ENCODE data around the gene MBP. TPM values are rescaled to one million over a fixed set of nuclear protein-coding genes. Genes with fewer than 3 reads are reported as not detected.

Gene MBP
- total and polyA plus RNA-seq, 2 donors from 2014 or later = 15.1 to 61.2 TPM

GRCh38 chr18:77032181-77032701 lies 100.3 kb downstream of the MBP start:
- intact Hi-C loops (cut with DNase I) = no loop called here
- H3K4me1 ChIP-seq (ENCODE audit: control insufficient read depth in 2 of 3, insufficient read depth in 2 of 3, low read depth in 1 of 3, low read length in 3 of 3) = no peaks in the 10 kb centered on the region
- no peaks in the 10 kb centered on the region for H3K36me3 ChIP-seq (ENCODE audit: control insufficient read depth in 2 of 3, insufficient read depth in 3 of 3, low read length in 3 of 3)
- no peak for TF ChIP-seq CTCF (IDR thresholded peaks at IDR 0.05; ENCODE audit: borderline replicate concordance, extremely low read depth, insufficient read depth)
- H3K9ac ChIP-seq (ENCODE audit: low read length in 3 of 3) = no peak overlapping the region
- H3K27me3 ChIP-seq (ENCODE audit: control insufficient read depth, insufficient read depth, low read length) = no peaks in the 10 kb centered on the region
- no peaks in the 10 kb centered on the region for H3K9me3 ChIP-seq (ENCODE audit: control insufficient read depth in 2 of 3, insufficient read depth in 1 of 3, low read length in 3 of 3)
- DNase-seq (no peak), FAIRE-seq (no peak)
- no peak overlapping the region for H3K27ac ChIP-seq (ENCODE audit: low read depth in 2 of 2, low read length in 2 of 2)
- H3K4me3 ChIP-seq (ENCODE audit: low read length in 3 of 3) = no peak overlapping the region

GRCh38 chr18:77031662-77032061 lies 100.9 kb downstream of the MBP start:
- intact Hi-C loops (cut with DNase I) = no loop called here
- DNase-seq (no peak), FAIRE-seq (no peak)
- Histone ChIP-seq H3K36me3 (ENCODE audit: control insufficient read depth in 2 of 3, insufficient read depth in 3 of 3, low read length in 3 of 3) (no peaks in the 10 kb centered on the region), H3K9ac (ENCODE audit: low read length in 3 of 3) (no peak overlapping the region), H3K27me3 (ENCODE audit: control insufficient read depth, insufficient read depth, low read length) (no peaks in the 10 kb centered on the region), H3K9me3 (ENCODE audit: control insufficient read depth in 2 of 3, insufficient read depth in 1 of 3, low read length in 3 of 3) (no peaks in the 10 kb centered on the region), H3K27ac (ENCODE audit: low read depth in 2 of 2, low read length in 2 of 2) (no peak overlapping the region), H3K4me1 (ENCODE audit: control insufficient read depth in 2 of 3, insufficient read depth in 2 of 3, low read depth in 1 of 3, low read length in 3 of 3) (no peaks in the 10 kb centered on the region), H3K4me3 (ENCODE audit: low read length in 3 of 3) (no peak overlapping the region)
- no peak for TF ChIP-seq CTCF (IDR thresholded peaks at IDR 0.05; ENCODE audit: borderline replicate concordance, extremely low read depth, insufficient read depth)

GRCh38 chr18:77030201-77030600 lies 102.4 kb downstream of the MBP start:
- H3K36me3 ChIP-seq (ENCODE audit: control insufficient read depth in 2 of 3, insufficient read depth in 3 of 3, low read length in 3 of 3) = no peaks in the 10 kb centered on the region
- no peak overlapping the region for H3K4me3 ChIP-seq (ENCODE audit: low read length in 3 of 3)
- no peaks in the 10 kb centered on the region for H3K9me3 ChIP-seq (ENCODE audit: control insufficient read depth in 2 of 3, insufficient read depth in 1 of 3, low read length in 3 of 3)
- DNase-seq (no peak), FAIRE-seq (no peak)
- no peak for TF ChIP-seq CTCF (IDR thresholded peaks at IDR 0.05; ENCODE audit: borderline replicate concordance, extremely low read depth, insufficient read depth)
- H3K4me1 ChIP-seq (ENCODE audit: control insufficient read depth in 2 of 3, insufficient read depth in 2 of 3, low read depth in 1 of 3, low read length in 3 of 3) = no peaks in the 10 kb centered on the region
- H3K27ac ChIP-seq (ENCODE audit: low read depth in 2 of 2, low read length in 2 of 2) = no peak overlapping the region
- intact Hi-C loops (cut with DNase I) = no loop called here
- no peaks in the 10 kb centered on the region for H3K27me3 ChIP-seq (ENCODE audit: control insufficient read depth, insufficient read depth, low read length)
- H3K9ac ChIP-seq (ENCODE audit: low read length in 3 of 3) = no peak overlapping the region

DNA sequence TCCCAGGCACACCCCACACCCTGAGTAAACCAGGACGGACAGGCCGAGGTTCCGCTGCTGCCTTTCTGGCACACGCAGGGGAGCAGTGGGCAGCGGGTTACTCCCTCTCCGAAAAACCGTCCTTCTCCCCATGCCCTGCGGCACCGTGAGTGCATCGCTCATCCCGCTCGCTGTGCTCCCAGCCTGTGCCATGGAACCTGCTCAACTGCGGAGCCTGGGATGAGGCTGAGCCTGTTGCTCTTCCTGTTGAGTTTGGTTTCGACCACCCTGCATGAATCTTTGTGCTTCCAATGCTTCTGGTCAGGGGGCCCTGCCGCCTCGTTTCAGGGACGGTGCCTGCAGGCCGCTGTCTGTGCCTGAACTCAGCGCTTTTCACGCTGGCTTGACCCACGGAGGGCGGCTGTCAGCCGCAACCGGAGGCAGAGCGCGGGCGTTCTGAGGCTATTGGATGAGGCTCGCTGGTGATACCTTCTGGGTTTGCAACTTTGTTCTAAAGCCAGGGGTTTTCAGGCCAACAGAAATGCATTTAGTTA lies 106.7 kb downstream of the MBP start:
- FAIRE-seq (no peak), DNase-seq (no peak)
- TF ChIP-seq CTCF (IDR thresholded peaks at IDR 0.05; ENCODE audit: borderline replicate concordance, extremely low read depth, insufficient read depth) = no peak
- Histone ChIP-seq H3K9ac (ENCODE audit: low read length in 3 of 3) (no peak overlapping the region), H3K9me3 (ENCODE audit: control insufficient read depth in 2 of 3, insufficient read depth in 1 of 3, low read length in 3 of 3) (no peaks in the 10 kb centered on the region), H3K27me3 (ENCODE audit: control insufficient read depth, insufficient read depth, low read length) (no peaks in the 10 kb centered on the region), H3K4me3 (ENCODE audit: low read length in 3 of 3) (no peak overlapping the region), H3K36me3 (ENCODE audit: control insufficient read depth in 2 of 3, insufficient read depth in 3 of 3, low read length in 3 of 3) (peaks cover 0 to 1% (median 0%) of the 10 kb centered on the region in 3 donors), H3K4me1 (ENCODE audit: control insufficient read depth in 2 of 3, insufficient read depth in 2 of 3, low read depth in 1 of 3, low read length in 3 of 3) (no peaks in the 10 kb centered on the region), H3K27ac (ENCODE audit: low read depth in 2 of 2, low read length in 2 of 2) (no peak overlapping the region)
- intact Hi-C loops (cut with DNase I) = no loop called here
